Astrocyte of the cerebellum (primary cell): ENCODE results near the gene RUNX2.

Experiments used
- DNase-seq: peaks from one replicate; pipeline ENCODE4 v3.0.0-alpha.2; 2011; ENCODE audit warnings: low read depth
- H3K4me3 ChIP-seq: 2 replicates; pipeline ENCODE4 v1.5.1; 2011; ENCODE audit warnings: mild to moderate bottlenecking, low read depth, low read length, moderate library complexity
- CTCF ChIP-seq: IDR thresholded peaks from 2 replicates; pipeline ENCODE4 v1.5.1; 2012; ENCODE audit warnings: low read length, low read depth, moderate library complexity, mild to moderate bottlenecking; ENCODE audit errors: missing control alignments
- in situ Hi-C: cut with HindIII; loops from 2 replicates; pipeline ENCODE4 v1.10.0; 2017; ENCODE audit warnings: low sequenced_read_pairs

RUNX2 gene

GRCh38 chr6:45350186-45350710 is 22.1 kb downstream of the RUNX2 start:
- no peak overlapping the region for H3K4me3 ChIP-seq
- TF ChIP-seq CTCF, result no peak
- in situ Hi-C loops, result no loop called here
- no peak for DNase-seq

GRCh38 chr6:45351076-45351475 is 22.9 kb downstream of the RUNX2 start:
- in situ Hi-C loops, result no loop called here
- TF ChIP-seq CTCF, result no peak
- no peak overlapping the region for H3K4me3 ChIP-seq
- no peak for DNase-seq

- in situ Hi-C loops, result no loop called here
- no peak for TF ChIP-seq CTCF
- no peak for DNase-seq
These were observed 23.5 kb downstream of the RUNX2 start for GRCh38 chr6:45351667-45352066.

GRCh38 chr6:45353654-45354053 is 25.5 kb downstream of the RUNX2 start:
- in situ Hi-C loops, result no loop called here
- no peak for DNase-seq
- TF ChIP-seq CTCF, result no peak
- no peak overlapping the region for H3K4me3 ChIP-seq

More at GRCh38 chr6:45351667-45352066, 23.5 kb downstream of the RUNX2 start:
- H3K4me3 ChIP-seq, result no peak overlapping the region

- no peak overlapping the region for H3K4me3 ChIP-seq
- TF ChIP-seq CTCF, result no peak
- DNase-seq, result no peak
- in situ Hi-C loops, result no loop called here
These were observed 36.3 kb downstream of the RUNX2 start for GRCh38 chr6:45364466-45364865.

- in situ Hi-C loops, result no loop called here
- DNase-seq, result no peak
- no peak overlapping the region for H3K4me3 ChIP-seq
- TF ChIP-seq CTCF, result no peak
These were observed 36.9 kb downstream of the RUNX2 start for GRCh38 chr6:45365036-45365435.

GRCh38 chr6:45366534-45366933 is 38.4 kb downstream of the RUNX2 start:
- in situ Hi-C loops, result no loop called here
- TF ChIP-seq CTCF, result no peak
- H3K4me3 ChIP-seq, result no peak overlapping the region
- DNase-seq, result no peak
